K562 (cell line): ENCODE results near the gene JRKL. TPM values are rescaled to one million over a fixed set of nuclear protein-coding genes. Genes with fewer than 3 reads are reported as not detected.

ENCODE experiments used
- AFF1 ChIP-seq, 2 experiments: fragments of 450-650 bp; IDR thresholded peaks; 2 replicates each; pipeline ENCODE4 v1.6.1; 2018; ENCODE audit warnings: mild to moderate bottlenecking in 2 of 2, low read depth in 1 of 2; ENCODE audit not compliant: partially characterized antibody in 2 of 2
- BRCA1 ChIP-seq, 2 experiments: fragments of 450-650 bp in 1 of 2; sonication (generic) in 1 of 2; formaldehyde crosslinking in 1 of 2; IDR thresholded peaks; 2 replicates each; pipeline versions ENCODE4 v1.5.0 to v1.6.1; 2017 to 2020; ENCODE audit warnings: mild to moderate bottlenecking in 1 of 2, missing genetic modification reagents in 1 of 2
- BRF2 ChIP-seq: IDR thresholded peaks from 3 replicates; pipeline ENCODE4 v1.6.1; 2011; ENCODE audit warnings: borderline replicate concordance, mild to moderate bottlenecking; ENCODE audit not compliant: insufficient read length, insufficient read depth
- CBFA2T3 ChIP-seq: fragments of 450-650 bp; IDR thresholded peaks from 2 replicates; pipeline ENCODE4 v1.6.1; 2017
- CREM ChIP-seq: IDR thresholded peaks from 2 replicates; pipeline ENCODE4 v1.6.1; 2014; ENCODE audit warnings: antibody characterized with exemption, low read depth
- MBD1 ChIP-seq: fragments of 250-450 bp; sonication (Bioruptor Pico); IDR thresholded peaks from 2 replicates; pipeline ENCODE4 v1.8.0; 2022; ENCODE audit warnings: inconsistent platforms
- NR2F6 ChIP-seq: fragments of 450-650 bp; formaldehyde crosslinking; IDR thresholded peaks from 2 replicates; pipeline ENCODE4 v1.4.0; 2020; ENCODE audit warnings: mild to moderate bottlenecking
- POLR3A ChIP-seq: IDR thresholded peaks from 2 replicates; pipeline ENCODE4 v1.6.1; 2011; ENCODE audit warnings: borderline replicate concordance, mild to moderate bottlenecking, moderate library complexity; ENCODE audit not compliant: insufficient read length, insufficient read depth; ENCODE audit errors: extremely low read depth
- SIX5 ChIP-seq, 2 experiments: IDR thresholded peaks; 2 replicates each; pipeline ENCODE4 v1.6.1; 2011; ENCODE audit warnings: low read length in 2 of 2, borderline replicate concordance in 1 of 2, low read depth in 1 of 2, mild to moderate bottlenecking in 1 of 2, moderate library complexity in 1 of 2; ENCODE audit not compliant: insufficient read depth in 1 of 2
- SPI1 ChIP-seq: IDR thresholded peaks from 2 replicates; pipeline ENCODE4 v1.6.1; 2011; ENCODE audit warnings: low read depth, low read length, control low read depth, borderline replicate concordance
- UBTF ChIP-seq, 2 experiments: IDR thresholded peaks; 2 replicates each; pipeline ENCODE4 v1.6.1; 2012; ENCODE audit warnings: improper control_type of control experiment in 2 of 2, low read depth in 2 of 2, low read length in 2 of 2, borderline replicate concordance in 1 of 2
- ZFP91 ChIP-seq: sonication (generic); formaldehyde crosslinking; IDR thresholded peaks from 2 replicates; pipeline ENCODE4 v1.8.0; 2022; ENCODE audit warnings: mild to moderate bottlenecking, missing genetic modification reagents
- ZNF12 ChIP-seq: sonication (generic); formaldehyde crosslinking; IDR thresholded peaks from 2 replicates; pipeline ENCODE4 v1.4.0; 2020; ENCODE audit warnings: mild to moderate bottlenecking, missing genetic modification reagents
- ZNF253 ChIP-seq: fragments of 250-450 bp; sonication (Bioruptor Pico); conservative IDR thresholded peaks from 2 replicates; pipeline ENCODE4 v1.6.1; 2021; ENCODE audit warnings: mild to moderate bottlenecking
- polyA plus RNA-seq, 8 experiments: library from polyadenylated mRNA; depleted of rRNA in 4 of 8; stranded (reverse) in 5 of 8; unstranded in 3 of 8; fragments of >200 nt; fragmentation: Nextera tagmentation in 2 of 8; fragmentation: Illumina TruSeq in 1 of 8; extraction: Ambion mirVana in 2 of 8; extraction: Trizol in 1 of 8; gene quantifications; 2 replicates each; pipeline versions ENCODE4 v1.2.1 to v1.2.3, GENCODE V29; 2011 to 2014; ENCODE audit warnings: inconsistent platforms in 1 of 8, missing spikeins in 1 of 8
- total RNA-seq, 7 experiments: library from RNA; depleted of rRNA in 6 of 7; stranded (reverse); fragments of >200 nt in 6 of 7; fragmentation: Illumina TruSeq in 2 of 7; extraction: Trizol in 2 of 7; gene quantifications; 2 replicates each; pipeline versions ENCODE4 v1.2.1 to v1.2.3, GENCODE V29; 2011 to 2021; ENCODE audit warnings: low replicate concordance in 1 of 7

Gene JRKL
- total and polyA plus RNA-seq, 9 of the 15 experiments (the other 6 are each of a cell fraction or from before 2014, with no cell fraction given), result 4.5 to 14.8 (median 8.5) TPM

GRCh38 chr11:96389720-96390487 is at the start of gene JRKL, which contains the start of gene CCDC82 (continued):
- TF ChIP-seq BRCA1 (IDR thresholded peaks at IDR 0.05), result no peak
- no peak for TF ChIP-seq BRCA1 (CRISPR knock-in tag; IDR thresholded peaks at IDR 0.05)
- TF ChIP-seq MBD1, result no peak
- TF ChIP-seq AFF1 (IDR thresholded peaks at IDR 0.05; ENCODE audit: low read depth in 1 of 2, partially characterized antibody in 2 of 2), result peak in 1 of 2 experiments; percentile 82
- TF ChIP-seq ZFP91 (CRISPR knock-in tag), result 0 out of 2 replicates have a peak, but pooled peaks have one; percentile 43
- no peak for TF ChIP-seq CBFA2T3
- TF ChIP-seq ZNF12 (CRISPR knock-in tag), result no peak
- TF ChIP-seq POLR3A, result no peak
- no peak for TF ChIP-seq NR2F6 (CRISPR knock-in tag)
- TF ChIP-seq ZNF253 (CRISPR knock-in tag), result no peak
- TF ChIP-seq SIX5 (IDR thresholded peaks at IDR 0.05; ENCODE audit: borderline replicate concordance in 1 of 2, insufficient read depth in 1 of 2, low read depth in 1 of 2, low read length in 2 of 2), result 0 out of 4 replicates have a peak, but pooled peaks of 1 of the 2 experiments have one; percentile 10
- peak in 1 of 2 experiments; percentile 64; a peak in 2 of 4 replicates for TF ChIP-seq UBTF (IDR thresholded peaks at IDR 0.05; ENCODE audit: borderline replicate concordance in 1 of 2, low read depth in 2 of 2, low read length in 2 of 2)
- TF ChIP-seq CREM, result peak; percentile 47
- TF ChIP-seq BRF2, result no peak
- no peak for TF ChIP-seq SPI1
